Liver (tissue), 3 donors: ENCODE measurements around the gene NDUFS5.
"Not testable (repeated sequence)": the region's sequence is repeated elsewhere in the genome, so short reads cannot be mapped to it uniquely, and the experiment has no call there.

Experiments used
- JUND ChIP-seq, 2 donors: IDR thresholded peaks; 2 replicates each; pipeline ENCODE4 v1.6.1; 2016; ENCODE audit warnings: antibody characterized with exemption in 2 of 2
- YY1 ChIP-seq: IDR thresholded peaks from 2 replicates; pipeline ENCODE4 v1.6.1; 2016; ENCODE audit warnings: antibody characterized with exemption, mild to moderate bottlenecking
- TF ChIP-seq, protein P1 (sequence below): fragments of 150-350 bp; IDR thresholded peaks from 2 replicates; pipeline ENCODE4 v1.5.1; 2017; ENCODE audit warnings: improper control_type of control experiment, low read depth, low read length; ENCODE audit not compliant: missing input control
- TF ChIP-seq, protein P2 (sequence below): IDR thresholded peaks from 2 replicates; pipeline ENCODE4 v1.6.1; 2016; ENCODE audit warnings: antibody characterized with exemption
- TF ChIP-seq, protein P3 (sequence below): IDR thresholded peaks from 2 replicates; pipeline ENCODE4 v1.6.1; 2016; ENCODE audit warnings: antibody characterized with exemption
- donor health status: healthy.
- donor health status: healthy.

DNA sequence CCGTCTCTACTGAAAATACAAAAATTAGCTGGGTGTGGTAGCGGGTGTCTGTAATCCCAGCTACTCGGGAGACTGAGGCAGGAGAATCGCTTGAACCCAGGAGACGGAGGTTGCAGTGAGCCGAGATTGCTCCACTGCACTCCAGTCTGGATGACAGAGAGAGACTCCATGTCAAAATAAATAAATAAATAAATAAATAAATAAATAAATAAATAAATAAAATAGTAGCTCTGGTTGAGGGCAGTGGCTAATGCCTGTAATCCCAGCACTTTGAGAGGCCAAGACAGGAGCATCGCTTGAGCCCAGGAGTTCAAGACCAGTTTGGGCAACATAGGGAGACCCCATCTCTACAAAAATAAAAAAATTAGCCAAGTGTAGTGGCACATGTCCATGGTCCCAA lies 42.1 kb downstream of the NDUFS5 start:
- TF ChIP-seq, protein P1, sequence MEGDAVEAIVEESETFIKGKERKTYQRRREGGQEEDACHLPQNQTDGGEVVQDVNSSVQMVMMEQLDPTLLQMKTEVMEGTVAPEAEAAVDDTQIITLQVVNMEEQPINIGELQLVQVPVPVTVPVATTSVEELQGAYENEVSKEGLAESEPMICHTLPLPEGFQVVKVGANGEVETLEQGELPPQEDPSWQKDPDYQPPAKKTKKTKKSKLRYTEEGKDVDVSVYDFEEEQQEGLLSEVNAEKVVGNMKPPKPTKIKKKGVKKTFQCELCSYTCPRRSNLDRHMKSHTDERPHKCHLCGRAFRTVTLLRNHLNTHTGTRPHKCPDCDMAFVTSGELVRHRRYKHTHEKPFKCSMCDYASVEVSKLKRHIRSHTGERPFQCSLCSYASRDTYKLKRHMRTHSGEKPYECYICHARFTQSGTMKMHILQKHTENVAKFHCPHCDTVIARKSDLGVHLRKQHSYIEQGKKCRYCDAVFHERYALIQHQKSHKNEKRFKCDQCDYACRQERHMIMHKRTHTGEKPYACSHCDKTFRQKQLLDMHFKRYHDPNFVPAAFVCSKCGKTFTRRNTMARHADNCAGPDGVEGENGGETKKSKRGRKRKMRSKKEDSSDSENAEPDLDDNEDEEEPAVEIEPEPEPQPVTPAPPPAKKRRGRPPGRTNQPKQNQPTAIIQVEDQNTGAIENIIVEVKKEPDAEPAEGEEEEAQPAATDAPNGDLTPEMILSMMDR: not testable (repeated sequence)
- not testable (repeated sequence) for TF ChIP-seq YY1; JUND (IDR thresholded peaks at IDR 0.05)
- TF ChIP-seq, protein P2, sequence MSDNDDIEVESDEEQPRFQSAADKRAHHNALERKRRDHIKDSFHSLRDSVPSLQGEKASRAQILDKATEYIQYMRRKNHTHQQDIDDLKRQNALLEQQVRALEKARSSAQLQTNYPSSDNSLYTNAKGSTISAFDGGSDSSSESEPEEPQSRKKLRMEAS: not testable (repeated sequence)
- TF ChIP-seq, protein P3, sequence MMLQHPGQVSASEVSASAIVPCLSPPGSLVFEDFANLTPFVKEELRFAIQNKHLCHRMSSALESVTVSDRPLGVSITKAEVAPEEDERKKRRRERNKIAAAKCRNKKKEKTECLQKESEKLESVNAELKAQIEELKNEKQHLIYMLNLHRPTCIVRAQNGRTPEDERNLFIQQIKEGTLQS: not testable (repeated sequence)
